Astrocyte (in vitro differentiated cells and primary cell): ENCODE measurements around the gene CCDC194. TPM values are rescaled to one million over a fixed set of nuclear protein-coding genes. Genes with fewer than 3 reads are reported as not detected.

ENCODE experiments used
- DNase-seq: peaks from one replicate; pipeline ENCODE4 v3.0.0-alpha.2; 2010; ENCODE audit warnings: low read depth
- FAIRE-seq: peaks from 2 replicates; lab custom pipeline; 2011; peaks lifted over from hg19 to GRCh38; lab: Jason Lieb, UNC
- H2AFZ ChIP-seq: 2 replicates; pipeline ENCODE4 v1.6.0; 2012; ENCODE audit warnings: low read depth, low read length, inconsistent platforms
- H3K27ac ChIP-seq: 2 replicates; pipeline ENCODE4 v1.5.1; 2011; ENCODE audit warnings: low read depth, low read length, inconsistent platforms
- H3K27me3 ChIP-seq: 2 replicates; pipeline ENCODE4 v1.6.0; 2011; ENCODE audit warnings: low read length, inconsistent platforms; ENCODE audit not compliant: insufficient read depth
- H3K36me3 ChIP-seq: 2 replicates; pipeline ENCODE4 v1.5.1; 2011; ENCODE audit warnings: low read length, inconsistent platforms; ENCODE audit not compliant: insufficient read depth
- H3K4me1 ChIP-seq: 2 replicates; pipeline ENCODE4 v1.5.1; 2011; ENCODE audit warnings: low read length, inconsistent platforms; ENCODE audit not compliant: insufficient read depth
- H3K4me2 ChIP-seq: 2 replicates; pipeline ENCODE4 v1.6.0; 2012; ENCODE audit warnings: low read length, inconsistent platforms
- H3K4me3 ChIP-seq: 2 replicates; pipeline ENCODE4 v1.5.1; 2011; ENCODE audit warnings: low read depth, mild to moderate bottlenecking, low read length, inconsistent platforms; ENCODE audit not compliant: insufficient read depth
- H3K79me2 ChIP-seq: 2 replicates; pipeline ENCODE4 v1.6.0; 2012; ENCODE audit warnings: mild to moderate bottlenecking, low read length, inconsistent platforms; ENCODE audit not compliant: insufficient read depth
- H3K9ac ChIP-seq: 2 replicates; pipeline ENCODE4 v1.6.0; 2012; ENCODE audit warnings: mild to moderate bottlenecking, low read length, inconsistent platforms
- H3K9me3 ChIP-seq: 2 replicates; pipeline ENCODE4 v1.5.1; 2012; ENCODE audit warnings: low read depth, mild to moderate bottlenecking, low read length, inconsistent platforms; ENCODE audit not compliant: insufficient read depth
- H4K20me1 ChIP-seq: 2 replicates; pipeline ENCODE4 v1.6.0; 2012; ENCODE audit warnings: low read length, inconsistent platforms; ENCODE audit not compliant: insufficient read depth
- H3K27ac Mint-ChIP-seq: one replicate; pipeline ENCODE4 v1.8.0; 2021; ENCODE audit warnings: mild to moderate bottlenecking, mixed read lengths; ENCODE audit not compliant: unreplicated experiment
- H3K27me3 Mint-ChIP-seq: one replicate; pipeline ENCODE4 v1.8.0; 2021; ENCODE audit warnings: low read depth, mixed read lengths; ENCODE audit not compliant: unreplicated experiment
- H3K36me3 Mint-ChIP-seq: one replicate; pipeline ENCODE4 v1.8.0; 2021; ENCODE audit warnings: low read depth, mixed read lengths; ENCODE audit not compliant: unreplicated experiment
- H3K4me1 Mint-ChIP-seq: one replicate; pipeline ENCODE4 v1.8.0; 2021; ENCODE audit warnings: low read depth, mixed read lengths; ENCODE audit not compliant: unreplicated experiment
- H3K4me3 Mint-ChIP-seq: one replicate; pipeline ENCODE4 v1.8.0; 2021; ENCODE audit warnings: mild to moderate bottlenecking, moderate library complexity, mixed read lengths; ENCODE audit not compliant: unreplicated experiment
- H3K9me3 Mint-ChIP-seq: one replicate; pipeline ENCODE4 v1.8.0; 2021; ENCODE audit warnings: mild to moderate bottlenecking, mixed read lengths; ENCODE audit not compliant: unreplicated experiment
- EZH2 ChIP-seq: IDR thresholded peaks from 2 replicates; pipeline ENCODE4 v1.6.1; 2012; ENCODE audit warnings: mild to moderate bottlenecking, low read length, inconsistent platforms; ENCODE audit not compliant: insufficient read depth
- total RNA-seq: library from RNA; stranded (reverse); gene quantifications from 2 replicates; pipeline ENCODE4 v1.2.1, GENCODE V29; 2021
- TF ChIP-seq, protein P1 (sequence below): IDR thresholded peaks from 2 replicates; pipeline ENCODE4 v1.5.1; 2011; ENCODE audit warnings: low read depth, mild to moderate bottlenecking, inconsistent platforms, low read length, moderate library complexity; ENCODE audit not compliant: insufficient read depth

Gene CCDC194
- total RNA-seq, 1 donor from 2014 or later = 14.1 TPM

DNA sequence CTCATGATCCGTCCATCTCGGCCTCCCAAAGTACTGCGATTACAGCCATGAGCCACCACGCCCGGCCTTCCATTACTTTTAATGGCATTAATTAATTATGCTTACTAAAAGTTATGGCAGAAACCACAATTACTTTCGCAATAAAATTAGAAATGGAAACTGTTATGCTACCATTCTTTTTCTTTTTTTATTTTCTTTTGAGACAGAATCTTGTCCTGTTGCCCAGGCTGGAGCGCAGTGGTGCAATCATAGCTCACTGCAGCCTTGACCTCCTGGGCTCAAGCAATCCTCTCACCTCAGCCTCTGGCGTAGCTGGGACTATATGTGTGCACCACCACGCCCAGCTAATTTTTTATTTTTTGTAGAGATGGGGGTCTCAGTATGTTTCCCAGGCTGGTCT lies 16.0 kb upstream of the CCDC194 start:
- DNase-seq (no peak), FAIRE-seq (no peak)
- H3K4me2 ChIP-seq = no peak overlapping the region
- H3K27me3 Mint-ChIP-seq = no peaks in the 10 kb centered on the region
- H3K36me3 ChIP-seq = no peaks in the 10 kb centered on the region
- H3K9me3 Mint-ChIP-seq = no peaks in the 10 kb centered on the region
- TF ChIP-seq, protein P1, sequence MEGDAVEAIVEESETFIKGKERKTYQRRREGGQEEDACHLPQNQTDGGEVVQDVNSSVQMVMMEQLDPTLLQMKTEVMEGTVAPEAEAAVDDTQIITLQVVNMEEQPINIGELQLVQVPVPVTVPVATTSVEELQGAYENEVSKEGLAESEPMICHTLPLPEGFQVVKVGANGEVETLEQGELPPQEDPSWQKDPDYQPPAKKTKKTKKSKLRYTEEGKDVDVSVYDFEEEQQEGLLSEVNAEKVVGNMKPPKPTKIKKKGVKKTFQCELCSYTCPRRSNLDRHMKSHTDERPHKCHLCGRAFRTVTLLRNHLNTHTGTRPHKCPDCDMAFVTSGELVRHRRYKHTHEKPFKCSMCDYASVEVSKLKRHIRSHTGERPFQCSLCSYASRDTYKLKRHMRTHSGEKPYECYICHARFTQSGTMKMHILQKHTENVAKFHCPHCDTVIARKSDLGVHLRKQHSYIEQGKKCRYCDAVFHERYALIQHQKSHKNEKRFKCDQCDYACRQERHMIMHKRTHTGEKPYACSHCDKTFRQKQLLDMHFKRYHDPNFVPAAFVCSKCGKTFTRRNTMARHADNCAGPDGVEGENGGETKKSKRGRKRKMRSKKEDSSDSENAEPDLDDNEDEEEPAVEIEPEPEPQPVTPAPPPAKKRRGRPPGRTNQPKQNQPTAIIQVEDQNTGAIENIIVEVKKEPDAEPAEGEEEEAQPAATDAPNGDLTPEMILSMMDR = no peak
- no peak for TF ChIP-seq EZH2
- peaks cover 17% of the 10 kb centered on the region for H3K4me1 Mint-ChIP-seq
- no peak overlapping the region for H3K9ac ChIP-seq
- no peaks in the 10 kb centered on the region for H3K79me2 ChIP-seq
- H3K9me3 ChIP-seq = no peaks in the 10 kb centered on the region
- no peak overlapping the region for H3K27ac ChIP-seq
- H3K36me3 Mint-ChIP-seq = peaks cover 4% of the 10 kb centered on the region
- H3K4me1 ChIP-seq = peaks cover 6% of the 10 kb centered on the region
- H3K27me3 ChIP-seq = peaks cover 20% of the 10 kb centered on the region
- H3K4me3 ChIP-seq = no peak overlapping the region
- H3K27ac Mint-ChIP-seq = no peak overlapping the region
- no peaks in the 10 kb centered on the region for H4K20me1 ChIP-seq
- H3K4me3 Mint-ChIP-seq = no peak overlapping the region
- H2AFZ ChIP-seq = no peak overlapping the region

DNA sequence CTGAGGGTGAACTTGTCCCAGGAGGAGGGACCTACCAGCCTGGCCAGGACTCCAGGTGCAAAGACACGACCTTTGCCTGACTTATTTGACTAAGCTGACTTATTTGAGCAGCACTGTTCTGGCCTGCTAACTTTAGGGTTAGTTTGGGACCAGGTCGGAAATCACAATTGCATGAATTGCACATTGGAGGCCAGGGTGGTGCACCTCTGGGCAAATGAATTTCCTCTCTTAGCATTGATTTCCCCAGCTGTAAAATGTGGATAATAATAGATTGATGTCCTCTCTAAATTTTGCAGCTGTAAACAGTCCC lies 12.8 kb upstream of the CCDC194 start:
- Mint-ChIP-seq H3K4me1 (peaks cover 15% of the 10 kb centered on the region), H3K27me3 (no peaks in the 10 kb centered on the region), H3K36me3 (peaks cover 6% of the 10 kb centered on the region), H3K9me3 (no peaks in the 10 kb centered on the region), H3K27ac (peak overlapping the region; percentile 38), H3K4me3 (peak overlapping the region; percentile 94)
- H3K9ac ChIP-seq = no peak overlapping the region
- H3K79me2 ChIP-seq = no peaks in the 10 kb centered on the region
- no peaks in the 10 kb centered on the region for H3K27me3 ChIP-seq
- H3K4me1 ChIP-seq = peaks cover 6% of the 10 kb centered on the region
- no peak overlapping the region for H3K4me3 ChIP-seq
- FAIRE-seq = no peak
- no peak overlapping the region for H2AFZ ChIP-seq
- H3K27ac ChIP-seq = no peak overlapping the region
- no peak overlapping the region for H3K4me2 ChIP-seq
- DNase-seq = no peak
- no peaks in the 10 kb centered on the region for H3K36me3 ChIP-seq
- TF ChIP-seq, protein P1 = no peak
- no peak for TF ChIP-seq EZH2
- no peaks in the 10 kb centered on the region for H4K20me1 ChIP-seq
- H3K9me3 ChIP-seq = no peaks in the 10 kb centered on the region

DNA sequence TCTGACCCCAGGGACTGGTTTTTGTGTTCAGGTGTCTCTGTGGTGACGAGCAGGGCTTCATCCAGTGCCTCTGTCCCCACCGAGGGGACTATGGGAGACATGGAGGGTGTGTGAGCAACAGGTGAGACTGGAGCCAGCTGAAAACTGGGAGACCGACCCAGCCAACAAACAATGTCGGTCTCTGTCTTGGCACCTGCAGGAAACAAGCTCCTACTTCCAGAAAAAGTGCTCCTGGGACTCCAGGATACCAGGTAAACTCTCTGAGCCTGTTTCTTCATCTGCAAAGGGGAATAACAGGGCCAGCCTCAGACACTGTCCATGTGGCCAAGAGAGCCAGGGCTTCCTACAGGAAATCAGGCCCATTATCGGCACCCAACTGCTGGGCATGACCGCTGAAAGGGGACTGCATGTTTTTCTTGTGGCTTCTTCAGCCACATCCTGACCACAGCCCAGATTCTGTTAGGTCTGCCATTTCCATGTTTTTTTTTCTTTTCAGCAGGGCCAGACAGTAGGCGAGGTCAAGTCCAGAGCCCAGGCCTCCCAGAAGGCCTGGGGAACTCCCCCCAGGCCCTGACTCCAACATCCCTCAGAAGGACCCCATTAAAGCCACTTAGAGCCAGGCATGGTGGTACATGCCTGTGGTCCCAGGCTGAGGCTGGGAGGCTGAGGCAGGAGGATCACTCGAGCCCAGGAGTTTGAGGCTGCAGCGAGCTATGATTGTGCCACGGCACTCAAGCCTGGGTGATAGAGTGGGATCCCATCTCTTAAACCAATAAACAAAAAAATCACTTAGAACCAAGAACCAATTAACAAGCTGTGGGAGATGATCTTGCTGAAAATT lies 12.3 kb upstream of the CCDC194 start:
- H3K4me2 ChIP-seq = no peak overlapping the region
- no peak overlapping the region for H2AFZ ChIP-seq
- no peak overlapping the region for H3K9ac ChIP-seq
- peak overlapping the region; percentile 86 for H3K27ac Mint-ChIP-seq
- H3K4me3 ChIP-seq = no peak overlapping the region
- no peaks in the 10 kb centered on the region for H3K36me3 ChIP-seq
- peaks cover 9% of the 10 kb centered on the region for H3K36me3 Mint-ChIP-seq
- no peak overlapping the region for H3K27ac ChIP-seq
- no peaks in the 10 kb centered on the region for H3K27me3 Mint-ChIP-seq
- H3K27me3 ChIP-seq = no peaks in the 10 kb centered on the region
- peak; percentile 59 for DNase-seq
- H4K20me1 ChIP-seq = no peaks in the 10 kb centered on the region
- H3K4me1 ChIP-seq = peaks cover 6% of the 10 kb centered on the region
- FAIRE-seq = no peak
- peaks cover 17% of the 10 kb centered on the region for H3K4me1 Mint-ChIP-seq
- H3K9me3 Mint-ChIP-seq = no peaks in the 10 kb centered on the region
- no peaks in the 10 kb centered on the region for H3K79me2 ChIP-seq
- H3K4me3 Mint-ChIP-seq = peak overlapping the region; percentile 94
- no peak for TF ChIP-seq EZH2
- TF ChIP-seq, protein P1 = no peak
- H3K9me3 ChIP-seq = no peaks in the 10 kb centered on the region
